ENCODE measurements around the gene DUSP22. TPM values are rescaled to one million over a fixed set of nuclear protein-coding genes. Genes with fewer than 3 reads are reported as not detected.
"Not testable (repeated sequence)": the region's sequence is repeated elsewhere in the genome, so short reads cannot be mapped to it uniquely, and the experiment has no call there.

The DUSP22 gene
- total RNA-seq, 2 donors from 2014 or later: 33.5 to 35.4 TPM

DNA sequence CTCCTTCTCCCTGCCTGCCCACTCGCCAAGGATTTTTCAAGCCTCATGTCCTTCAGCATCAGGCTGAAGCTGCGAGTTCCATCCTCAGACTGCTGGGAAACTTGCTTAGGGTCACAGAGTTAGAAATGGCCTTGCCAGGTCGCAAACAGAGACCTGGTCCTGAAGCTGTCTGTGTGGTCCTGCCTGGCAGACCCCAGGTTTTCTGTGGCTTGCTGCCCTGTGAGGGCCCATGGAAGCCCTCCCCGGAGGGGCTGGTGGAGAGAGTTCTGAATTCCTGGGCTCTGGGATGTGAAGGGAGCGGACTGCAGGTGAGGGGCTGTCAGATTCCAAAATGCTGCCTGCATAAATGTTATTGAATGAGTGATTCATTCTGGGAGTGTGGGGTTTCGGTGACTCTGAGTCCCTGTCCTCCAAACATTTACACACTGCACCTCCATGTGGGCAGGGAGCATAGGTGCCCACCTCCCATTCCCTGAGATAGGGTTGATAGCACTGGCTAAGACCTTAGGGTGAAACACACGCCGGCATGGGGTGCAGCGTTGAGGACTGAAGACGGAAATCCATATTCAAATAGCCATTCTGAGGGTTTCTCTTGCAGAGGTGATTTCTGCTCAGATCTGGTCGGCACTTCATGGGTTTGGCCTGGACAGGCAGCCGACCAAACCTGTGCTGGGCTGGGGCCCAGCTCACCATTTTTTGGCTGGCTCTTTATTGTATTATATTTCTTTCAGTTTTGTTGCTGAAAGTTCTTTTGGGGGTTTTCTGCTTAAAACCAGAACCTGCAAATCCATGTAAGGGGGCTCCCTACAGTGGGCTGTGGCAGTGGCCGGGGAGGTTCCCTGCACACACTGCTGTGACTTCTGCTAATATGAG, 77.5 kb downstream of the DUSP22 start:
- H3K27me3 Mint-ChIP-seq (ENCODE audit: insufficient read depth): peaks cover 7% of the 10 kb centered on the region
- no peak overlapping the region for H3K9ac ChIP-seq (ENCODE audit: extremely low read depth, low read length, poor library complexity, severe bottlenecking)
- H3K36me3 Mint-ChIP-seq (ENCODE audit: low read depth): no peaks in the 10 kb centered on the region
- H3K27ac Mint-ChIP-seq: no peak overlapping the region
- no peak overlapping the region for H3K4me3 ChIP-seq (ENCODE audit: low read length)
- H3K9me3 Mint-ChIP-seq: peaks cover 84% of the 10 kb centered on the region
- TF ChIP-seq, protein P1, sequence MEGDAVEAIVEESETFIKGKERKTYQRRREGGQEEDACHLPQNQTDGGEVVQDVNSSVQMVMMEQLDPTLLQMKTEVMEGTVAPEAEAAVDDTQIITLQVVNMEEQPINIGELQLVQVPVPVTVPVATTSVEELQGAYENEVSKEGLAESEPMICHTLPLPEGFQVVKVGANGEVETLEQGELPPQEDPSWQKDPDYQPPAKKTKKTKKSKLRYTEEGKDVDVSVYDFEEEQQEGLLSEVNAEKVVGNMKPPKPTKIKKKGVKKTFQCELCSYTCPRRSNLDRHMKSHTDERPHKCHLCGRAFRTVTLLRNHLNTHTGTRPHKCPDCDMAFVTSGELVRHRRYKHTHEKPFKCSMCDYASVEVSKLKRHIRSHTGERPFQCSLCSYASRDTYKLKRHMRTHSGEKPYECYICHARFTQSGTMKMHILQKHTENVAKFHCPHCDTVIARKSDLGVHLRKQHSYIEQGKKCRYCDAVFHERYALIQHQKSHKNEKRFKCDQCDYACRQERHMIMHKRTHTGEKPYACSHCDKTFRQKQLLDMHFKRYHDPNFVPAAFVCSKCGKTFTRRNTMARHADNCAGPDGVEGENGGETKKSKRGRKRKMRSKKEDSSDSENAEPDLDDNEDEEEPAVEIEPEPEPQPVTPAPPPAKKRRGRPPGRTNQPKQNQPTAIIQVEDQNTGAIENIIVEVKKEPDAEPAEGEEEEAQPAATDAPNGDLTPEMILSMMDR (conservative IDR thresholded peaks at IDR 0.05): no peak
- no peaks in the 10 kb centered on the region for H3K36me3 ChIP-seq (ENCODE audit: control insufficient read depth, insufficient read depth, low read length)
- no peaks in the 10 kb centered on the region for H3K4me1 ChIP-seq (ENCODE audit: control insufficient read depth, insufficient read depth, low read length)
- peaks cover 6% of the 10 kb centered on the region for H3K9me3 ChIP-seq (ENCODE audit: control insufficient read depth, low read length)
- H3K27me3 ChIP-seq (ENCODE audit: control insufficient read depth, insufficient read depth, low read length, poor library complexity, severe bottlenecking): no peaks in the 10 kb centered on the region
- no peak overlapping the region for H3K4me3 Mint-ChIP-seq
- peaks cover 4% of the 10 kb centered on the region for H3K4me1 Mint-ChIP-seq
- H3K27ac ChIP-seq (ENCODE audit: low read depth, low read length): no peak overlapping the region
- 89 to 90% methylated on average over 13 of the region's 13 CpGs for WGBS, 2 experiments (ENCODE audit: insufficient coverage in 1 of 2, insufficient read length in 1 of 2)
- DNase-seq: no peak

GRCh38 chr6:370555-370954, 78.3 kb downstream of the DUSP22 start:
- Histone ChIP-seq H3K27ac (ENCODE audit: low read depth, low read length) (no peak overlapping the region), H3K9ac (ENCODE audit: extremely low read depth, low read length, poor library complexity, severe bottlenecking) (no peak overlapping the region), H3K27me3 (ENCODE audit: control insufficient read depth, insufficient read depth, low read length, poor library complexity, severe bottlenecking) (no peaks in the 10 kb centered on the region), H3K9me3 (ENCODE audit: control insufficient read depth, low read length) (peaks cover 6% of the 10 kb centered on the region), H3K36me3 (ENCODE audit: control insufficient read depth, insufficient read depth, low read length) (no peaks in the 10 kb centered on the region), H3K4me1 (ENCODE audit: control insufficient read depth, insufficient read depth, low read length) (no peaks in the 10 kb centered on the region), H3K4me3 (ENCODE audit: low read length) (no peak overlapping the region)
- H3K4me1 Mint-ChIP-seq: peaks cover 4% of the 10 kb centered on the region
- no peaks in the 10 kb centered on the region for H3K36me3 Mint-ChIP-seq (ENCODE audit: low read depth)
- H3K27me3 Mint-ChIP-seq (ENCODE audit: insufficient read depth): peaks cover 7% of the 10 kb centered on the region
- WGBS, 2 experiments (ENCODE audit: insufficient coverage in 1 of 2, insufficient read length in 1 of 2): 80 to 82% methylated on average over 5 to 6 of the region's 6 CpGs
- H3K9me3 Mint-ChIP-seq: peaks cover 84% of the 10 kb centered on the region
- DNase-seq: no peak
- no peak overlapping the region for H3K27ac Mint-ChIP-seq
- no peak overlapping the region for H3K4me3 Mint-ChIP-seq
- TF ChIP-seq, protein P1 (conservative IDR thresholded peaks at IDR 0.05): no peak

DNA sequence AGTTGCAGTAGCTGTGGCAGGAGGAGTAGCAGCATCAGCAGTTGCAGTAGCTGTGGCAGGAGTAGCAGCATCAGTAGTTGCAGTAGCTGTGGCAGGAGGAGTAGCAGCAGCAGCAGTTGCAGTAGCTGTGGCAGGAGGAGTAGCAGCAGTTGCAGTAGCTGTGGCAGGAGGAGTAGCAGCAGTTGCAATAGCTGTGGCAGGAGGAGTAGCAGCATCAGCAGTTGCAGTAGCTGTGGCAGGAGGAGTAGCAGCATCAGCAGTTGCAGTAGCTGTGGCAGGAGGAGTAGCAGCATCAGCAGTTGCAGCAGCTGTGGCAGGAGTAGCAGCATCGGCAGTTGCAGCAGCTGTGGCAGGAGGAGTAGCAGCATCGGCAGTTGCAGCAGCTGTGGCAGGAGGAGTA, 79.6 kb downstream of the DUSP22 start:
- H3K27ac ChIP-seq (ENCODE audit: low read depth, low read length); H3K4me1 ChIP-seq (ENCODE audit: control insufficient read depth, insufficient read depth, low read length); DNase-seq; H3K4me3 Mint-ChIP-seq; H3K4me1 Mint-ChIP-seq; H3K27me3 Mint-ChIP-seq (ENCODE audit: insufficient read depth); H3K9ac ChIP-seq (ENCODE audit: extremely low read depth, low read length, poor library complexity, severe bottlenecking); H3K36me3 Mint-ChIP-seq (ENCODE audit: low read depth); H3K27me3 ChIP-seq (ENCODE audit: control insufficient read depth, insufficient read depth, low read length, poor library complexity, severe bottlenecking); H3K9me3 ChIP-seq (ENCODE audit: control insufficient read depth, low read length); H3K36me3 ChIP-seq (ENCODE audit: control insufficient read depth, insufficient read depth, low read length); H3K4me3 ChIP-seq (ENCODE audit: low read length); H3K27ac Mint-ChIP-seq: not testable (repeated sequence)
- WGBS, 2 experiments (ENCODE audit: insufficient coverage in 1 of 2, insufficient read length in 1 of 2): 79 to 89% methylated on average over 1 to 2 of the region's 2 CpGs
- peaks cover 83% of the 10 kb centered on the region for H3K9me3 Mint-ChIP-seq
